H9 (cell line): ENCODE results near the gene AGMO. TPM values are rescaled to one million over a fixed set of nuclear protein-coding genes. Genes with fewer than 3 reads are reported as not detected.

ENCODE experiments used
- DNase-seq: peaks from one replicate; pipeline ENCODE4 v3.0.0-alpha.2; 2017
- H2AFZ ChIP-seq: one replicate; pipeline ENCODE4 v1.6.1; 2013; ENCODE audit warnings: mild to moderate bottlenecking, low read length, control low read depth, moderate library complexity
- H2AK5ac ChIP-seq: 2 replicates; pipeline ENCODE4 v1.6.1; 2013; ENCODE audit warnings: low read length, control low read depth, mixed read lengths; ENCODE audit not compliant: insufficient read length
- H2BK120ac ChIP-seq: one replicate; pipeline ENCODE4 v1.6.1; 2013; ENCODE audit warnings: low read depth, mild to moderate bottlenecking, low read length, control low read depth, inconsistent platforms; ENCODE audit not compliant: poor library complexity, severe bottlenecking
- H2BK12ac ChIP-seq: 2 replicates; pipeline ENCODE4 v1.6.1; 2013; ENCODE audit warnings: low read length, control low read depth, mixed read lengths, low read depth; ENCODE audit not compliant: insufficient read length
- H2BK15ac ChIP-seq: 2 replicates; pipeline ENCODE4 v1.6.1; 2013; ENCODE audit warnings: low read depth, low read length, control low read depth
- H2BK20ac ChIP-seq: one replicate; pipeline ENCODE4 v1.6.1; 2013; ENCODE audit warnings: low read depth, mild to moderate bottlenecking, low read length, control low read depth, inconsistent platforms; ENCODE audit not compliant: poor library complexity, severe bottlenecking
- H2BK5ac ChIP-seq: 2 replicates; pipeline ENCODE4 v1.6.1; 2013; ENCODE audit warnings: low read length, control low read depth, mixed read lengths; ENCODE audit not compliant: insufficient read length
- H3K14ac ChIP-seq: 2 replicates; pipeline ENCODE4 v1.6.1; 2013; ENCODE audit warnings: low read length, control low read depth; ENCODE audit not compliant: insufficient read depth
- H3K18ac ChIP-seq: 2 replicates; pipeline ENCODE4 v1.6.1; 2013; ENCODE audit warnings: low read depth, mild to moderate bottlenecking, mixed read lengths, low read length, control low read depth; ENCODE audit not compliant: insufficient read length
- H3K23ac ChIP-seq: 2 replicates; pipeline ENCODE4 v1.6.1; 2013; ENCODE audit warnings: low read length, control low read depth, mixed read lengths, low read depth; ENCODE audit not compliant: insufficient read length
- H3K23me2 ChIP-seq: 2 replicates; pipeline ENCODE4 v1.6.1; 2013; ENCODE audit warnings: low read depth, mild to moderate bottlenecking, mixed read lengths, low read length, control low read depth; ENCODE audit not compliant: insufficient read length, poor library complexity, severe bottlenecking
- H3K27ac ChIP-seq: 2 replicates; pipeline ENCODE4 v1.5.1; 2013; ENCODE audit warnings: low read length, control low read depth, mixed read lengths, low read depth; ENCODE audit not compliant: insufficient read length
- H3K27me3 ChIP-seq: 2 replicates; pipeline ENCODE4 v1.6.1; 2013; ENCODE audit warnings: low read length, control low read depth, inconsistent platforms; ENCODE audit not compliant: insufficient read depth
- H3K4ac ChIP-seq: 2 replicates; pipeline ENCODE4 v1.6.1; 2013; ENCODE audit warnings: low read depth, mild to moderate bottlenecking, control low read depth, inconsistent platforms, low read length, moderate library complexity
- H3K4me1 ChIP-seq: 2 replicates; pipeline ENCODE4 v1.6.1; 2013; ENCODE audit warnings: low read length, control low read depth, inconsistent platforms; ENCODE audit not compliant: insufficient read depth
- H3K4me2 ChIP-seq: 2 replicates; pipeline ENCODE4 v1.6.1; 2013; ENCODE audit warnings: low read length, control low read depth, mixed read lengths; ENCODE audit not compliant: insufficient read length, insufficient read depth
- H3K56ac ChIP-seq: 2 replicates; pipeline ENCODE4 v1.6.1; 2013; ENCODE audit warnings: low read depth, mild to moderate bottlenecking, mixed read lengths, low read length, control low read depth; ENCODE audit not compliant: insufficient read length
- H3K79me1 ChIP-seq: 2 replicates; pipeline ENCODE4 v1.6.1; 2013; ENCODE audit warnings: low read depth, mild to moderate bottlenecking, moderate library complexity, low read length, control low read depth, inconsistent platforms; ENCODE audit not compliant: insufficient read depth, poor library complexity, severe bottlenecking
- H3K79me2 ChIP-seq: 2 replicates; pipeline ENCODE4 v1.6.1; 2013; ENCODE audit warnings: low read length, control low read depth, inconsistent platforms; ENCODE audit not compliant: insufficient read depth
- H3K9ac ChIP-seq: 2 replicates; pipeline ENCODE4 v1.6.1; 2013; ENCODE audit warnings: low read length, control low read depth, mixed read lengths; ENCODE audit not compliant: insufficient read length; ENCODE audit errors: extremely low read depth
- H3K9me3 ChIP-seq: one replicate; pipeline ENCODE4 v1.6.1; 2013; ENCODE audit warnings: low read depth, low read length, inconsistent platforms; ENCODE audit not compliant: control insufficient read depth
- H3T11ph ChIP-seq: one replicate; pipeline ENCODE4 v1.6.1; 2013; ENCODE audit warnings: mild to moderate bottlenecking, low read length, control low read depth, inconsistent platforms
- H4K20me1 ChIP-seq: one replicate; pipeline ENCODE4 v1.6.1; 2013; ENCODE audit not compliant: control insufficient read depth, insufficient read length, insufficient read depth
- H4K5ac ChIP-seq: 2 replicates; pipeline ENCODE4 v1.6.1; 2013; ENCODE audit warnings: low read depth, mild to moderate bottlenecking, mixed read lengths, low read length, control low read depth; ENCODE audit not compliant: insufficient read length
- H4K8ac ChIP-seq: replicated peaks from 2 replicates; pipeline ENCODE4 v1.6.1; 2013; ENCODE audit warnings: low read length, control low read depth, mixed read lengths, low read depth; ENCODE audit not compliant: insufficient read length
- H4K91ac ChIP-seq: 2 replicates; pipeline ENCODE4 v1.6.1; 2013; ENCODE audit warnings: low read depth, mild to moderate bottlenecking, moderate library complexity, mixed read lengths, low read length, control low read depth; ENCODE audit not compliant: insufficient read length
- H3K27ac Mint-ChIP-seq, 3 experiments: 2 replicates in 2 of 3; 3 replicates in 1 of 3; pipeline ENCODE4 v1.8.0; 2020 to 2021; ENCODE audit warnings: mixed read lengths in 3 of 3, mild to moderate bottlenecking in 1 of 3, moderate library complexity in 1 of 3
- H3K27me3 Mint-ChIP-seq: 2 replicates; pipeline ENCODE4 v1.8.0; 2021; ENCODE audit warnings: low read depth, mild to moderate bottlenecking, moderate library complexity, mixed read lengths
- H3K36me3 Mint-ChIP-seq, 3 experiments: 2 replicates in 2 of 3; 3 replicates in 1 of 3; pipeline ENCODE4 v1.8.0; 2020 to 2021; ENCODE audit warnings: low read depth in 3 of 3, mixed read lengths in 3 of 3; ENCODE audit not compliant: insufficient read depth in 1 of 3
- H3K4me1 Mint-ChIP-seq, 2 experiments: 2 replicates each; pipeline ENCODE4 v1.8.0; 2020; ENCODE audit warnings: mixed read lengths in 2 of 2
- H3K4me3 Mint-ChIP-seq, 2 experiments: 2 replicates in 1 of 2; 3 replicates in 1 of 2; pipeline ENCODE4 v1.8.0; 2020 to 2021; ENCODE audit warnings: mild to moderate bottlenecking in 2 of 2, mixed read lengths in 2 of 2, moderate library complexity in 1 of 2
- H3K9me3 Mint-ChIP-seq, 2 experiments: 2 replicates in 1 of 2; 3 replicates in 1 of 2; pipeline ENCODE4 v1.8.0; 2020; ENCODE audit warnings: mild to moderate bottlenecking in 2 of 2, mixed read lengths in 2 of 2, moderate library complexity in 1 of 2
- WGBS: extraction: QIAGEN DNeasy Blood & Tissue Kit; methylation state at CpG from one replicate; pipeline ENCODE4 v1.1.7; 2013; ENCODE audit warnings: missing lambda C conversion rate, low lambda C conversion rate, mixed read lengths; ENCODE audit not compliant: insufficient read length; ENCODE audit errors: extremely low coverage; 5-methylcytosine and 5-hydroxymethylcytosine counted together
- total RNA-seq: library from RNA; stranded (reverse); gene quantifications from 2 replicates; pipeline ENCODE4 v1.2.1, GENCODE V29; 2021
- TF ChIP-seq, protein P1 (sequence below): fragments of 200-600 bp; sonication (generic); conservative IDR thresholded peaks from 3 replicates; pipeline ENCODE4 v1.8.0; 2021; ENCODE audit warnings: antibody characterized with exemption, mild to moderate bottlenecking

The AGMO gene
- total RNA-seq, 1 experiment from 2014 or later, result 0.70 TPM

DNA sequence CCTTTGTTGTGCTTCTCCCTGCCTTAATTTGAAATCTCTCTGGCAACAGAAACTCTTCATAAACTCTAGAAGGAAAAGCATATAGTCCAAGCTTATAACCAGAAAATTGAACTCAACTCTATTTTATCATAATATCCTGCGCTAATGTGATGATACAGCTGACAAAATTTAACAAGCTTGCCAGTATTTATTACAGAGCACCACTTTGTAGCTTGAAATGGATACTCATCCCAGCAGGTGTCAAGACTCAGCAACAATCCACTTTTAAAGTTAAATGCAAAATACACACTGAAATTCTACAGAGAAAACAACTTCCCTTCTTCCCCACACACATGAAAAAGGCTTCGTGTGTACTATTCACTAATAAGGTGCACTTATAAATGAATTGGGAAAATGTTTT is 228.9 kb downstream of the AGMO start:
- Mint-ChIP-seq H3K36me3 (no peaks in the 10 kb centered on the region), H3K9me3 (no peaks in the 10 kb centered on the region), H3K4me3 (no peak overlapping the region), H3K27ac (no peak overlapping the region), H3K4me1 (peaks cover 27 to 33% of the 10 kb centered on the region in 2 experiments), H3K27me3 (no peaks in the 10 kb centered on the region)
- H3K4me1 ChIP-seq, result peaks cover 2% of the 10 kb centered on the region; the same call in 1 of the 2 replicates
- no peaks in the 10 kb centered on the region for H3K23me2 ChIP-seq
- H2AK5ac ChIP-seq, result no peak overlapping the region
- H3K56ac ChIP-seq, result no peak overlapping the region
- H3T11ph ChIP-seq, result no peak overlapping the region
- no peaks in the 10 kb centered on the region for H3K27me3 ChIP-seq
- H2BK5ac ChIP-seq, result no peak overlapping the region
- H3K27ac ChIP-seq, result no peak overlapping the region
- TF ChIP-seq, protein P1, sequence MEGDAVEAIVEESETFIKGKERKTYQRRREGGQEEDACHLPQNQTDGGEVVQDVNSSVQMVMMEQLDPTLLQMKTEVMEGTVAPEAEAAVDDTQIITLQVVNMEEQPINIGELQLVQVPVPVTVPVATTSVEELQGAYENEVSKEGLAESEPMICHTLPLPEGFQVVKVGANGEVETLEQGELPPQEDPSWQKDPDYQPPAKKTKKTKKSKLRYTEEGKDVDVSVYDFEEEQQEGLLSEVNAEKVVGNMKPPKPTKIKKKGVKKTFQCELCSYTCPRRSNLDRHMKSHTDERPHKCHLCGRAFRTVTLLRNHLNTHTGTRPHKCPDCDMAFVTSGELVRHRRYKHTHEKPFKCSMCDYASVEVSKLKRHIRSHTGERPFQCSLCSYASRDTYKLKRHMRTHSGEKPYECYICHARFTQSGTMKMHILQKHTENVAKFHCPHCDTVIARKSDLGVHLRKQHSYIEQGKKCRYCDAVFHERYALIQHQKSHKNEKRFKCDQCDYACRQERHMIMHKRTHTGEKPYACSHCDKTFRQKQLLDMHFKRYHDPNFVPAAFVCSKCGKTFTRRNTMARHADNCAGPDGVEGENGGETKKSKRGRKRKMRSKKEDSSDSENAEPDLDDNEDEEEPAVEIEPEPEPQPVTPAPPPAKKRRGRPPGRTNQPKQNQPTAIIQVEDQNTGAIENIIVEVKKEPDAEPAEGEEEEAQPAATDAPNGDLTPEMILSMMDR, result no peak
- H3K9me3 ChIP-seq, result no peaks in the 10 kb centered on the region
- no peak overlapping the region for H3K4ac ChIP-seq
- no peak overlapping the region for H4K5ac ChIP-seq
- H2AFZ ChIP-seq, result no peak overlapping the region
- H3K4me2 ChIP-seq, result no peak overlapping the region
- H2BK20ac ChIP-seq, result no peak overlapping the region
- no peak overlapping the region for H3K23ac ChIP-seq
- no peak overlapping the region for H4K8ac ChIP-seq
- no peaks in the 10 kb centered on the region for H4K20me1 ChIP-seq
- H2BK120ac ChIP-seq, result no peak overlapping the region
- H3K79me2 ChIP-seq, result no peaks in the 10 kb centered on the region
- no peaks in the 10 kb centered on the region for H3K79me1 ChIP-seq
- no peak overlapping the region for H3K18ac ChIP-seq
- no peak for DNase-seq
- no CpG with 5 or more reads among the region's 2 CpGs for WGBS
- H4K91ac ChIP-seq, result no peak overlapping the region
- H2BK12ac ChIP-seq, result no peak overlapping the region
- no peak overlapping the region for H3K9ac ChIP-seq
- H2BK15ac ChIP-seq, result no peak overlapping the region
- H3K14ac ChIP-seq, result no peak overlapping the region
